Mesenchymal stem cell (in vitro differentiated cells and primary cell): ENCODE data around the gene ARMH3.

Experiments used
- DNase-seq: peaks from one replicate; pipeline ENCODE4 v3.0.0-alpha.2; 2013
- H2AFZ ChIP-seq: one replicate; pipeline ENCODE4 v1.6.1; 2013; ENCODE audit warnings: low read depth, mild to moderate bottlenecking, control low read depth, inconsistent platforms, low read length, moderate library complexity
- H2AK5ac ChIP-seq: 2 replicates; pipeline ENCODE4 v1.6.1; 2013; ENCODE audit warnings: low read length, moderate library complexity, mild to moderate bottlenecking, inconsistent platforms; ENCODE audit not compliant: severe bottlenecking
- H2BK120ac ChIP-seq: one replicate; pipeline ENCODE4 v1.6.1; 2013; ENCODE audit warnings: low read depth, mild to moderate bottlenecking, inconsistent platforms, low read length, moderate library complexity
- H2BK12ac ChIP-seq, 2 experiments: one replicate each; pipeline ENCODE4 v1.6.1; 2013; ENCODE audit warnings: inconsistent platforms in 2 of 2, low read length in 2 of 2, mild to moderate bottlenecking in 2 of 2, moderate library complexity in 2 of 2, control low read depth in 1 of 2
- H2BK15ac ChIP-seq: one replicate; pipeline ENCODE4 v1.6.1; 2013; ENCODE audit warnings: mild to moderate bottlenecking, low read depth, inconsistent platforms; ENCODE audit not compliant: poor library complexity, severe bottlenecking
- H2BK5ac ChIP-seq: 2 replicates; pipeline ENCODE4 v1.6.1; 2013; ENCODE audit warnings: low read depth, mild to moderate bottlenecking, low read length, control low read depth, inconsistent platforms; ENCODE audit not compliant: poor library complexity, severe bottlenecking
- H3K14ac ChIP-seq, 2 experiments: one replicate each; pipeline ENCODE4 v1.6.1; 2013; ENCODE audit warnings: inconsistent platforms in 2 of 2, low read length in 2 of 2, control low read depth in 1 of 2, mild to moderate bottlenecking in 1 of 2, moderate library complexity in 1 of 2
- H3K18ac ChIP-seq, 2 experiments: one replicate each; pipeline ENCODE4 v1.6.1; 2013; ENCODE audit warnings: inconsistent platforms in 2 of 2, low read length in 2 of 2, control low read depth in 1 of 2, low read depth in 1 of 2, mild to moderate bottlenecking in 1 of 2
- H3K23ac ChIP-seq, 2 experiments: one replicate each; pipeline ENCODE4 v1.6.1; 2013; ENCODE audit warnings: inconsistent platforms in 2 of 2, low read length in 2 of 2, mild to moderate bottlenecking in 2 of 2, moderate library complexity in 2 of 2, control low read depth in 1 of 2
- H3K27ac ChIP-seq: 2 replicates; pipeline ENCODE4 v1.5.1; 2013; ENCODE audit warnings: mild to moderate bottlenecking, moderate library complexity, low read length, control low read depth, inconsistent platforms; ENCODE audit not compliant: poor library complexity, severe bottlenecking
- H3K27me3 ChIP-seq, 2 experiments: 2 replicates each; pipeline versions ENCODE4 v1.6.1 to v1.7.0; 2013; ENCODE audit warnings: low read length in 2 of 2, mild to moderate bottlenecking in 2 of 2, moderate library complexity in 2 of 2, control low read depth in 1 of 2, inconsistent platforms in 1 of 2; ENCODE audit not compliant: control insufficient read depth in 1 of 2, insufficient read depth in 1 of 2
- H3K36me3 ChIP-seq, 2 experiments: 2 replicates each; pipeline versions ENCODE4 v1.6.1 to v1.7.0; 2013; ENCODE audit warnings: low read length in 2 of 2, control low read depth in 1 of 2, inconsistent platforms in 1 of 2, low read depth in 1 of 2, mild to moderate bottlenecking in 1 of 2; ENCODE audit not compliant: insufficient read depth in 2 of 2, control insufficient read depth in 1 of 2
- H3K4ac ChIP-seq, 2 experiments: one replicate each; pipeline ENCODE4 v1.6.1; 2013; ENCODE audit warnings: inconsistent platforms in 2 of 2, low read length in 2 of 2, mild to moderate bottlenecking in 2 of 2, moderate library complexity in 2 of 2, control low read depth in 1 of 2, low read depth in 1 of 2
- H3K4me1 ChIP-seq: 2 replicates; pipeline ENCODE4 v1.6.1; 2013; ENCODE audit warnings: low read depth, low read length, control low read depth; ENCODE audit not compliant: control insufficient read depth, insufficient read depth
- H3K4me2 ChIP-seq: 2 replicates; pipeline ENCODE4 v1.6.1; 2013; ENCODE audit warnings: low read length, mild to moderate bottlenecking, inconsistent platforms; ENCODE audit not compliant: poor library complexity, severe bottlenecking
- H3K4me3 ChIP-seq, 2 experiments: 2 replicates each; pipeline versions ENCODE4 v1.5.1 to v1.7.0; 2013; ENCODE audit warnings: low read length in 2 of 2, mild to moderate bottlenecking in 2 of 2, control low read depth in 1 of 2, low read depth in 1 of 2; ENCODE audit not compliant: insufficient read depth in 1 of 2
- H3K79me1 ChIP-seq: replicated peaks from 2 replicates; pipeline ENCODE4 v1.6.1; 2013; ENCODE audit warnings: mild to moderate bottlenecking, control low read depth, low read length, inconsistent platforms; ENCODE audit not compliant: poor library complexity, severe bottlenecking
- H3K9ac ChIP-seq: 2 replicates; pipeline ENCODE4 v1.7.0; 2013; ENCODE audit warnings: mild to moderate bottlenecking, low read length, moderate library complexity
- H3K9me3 ChIP-seq: 2 replicates; pipeline ENCODE4 v1.7.0; 2013; ENCODE audit warnings: mild to moderate bottlenecking, low read length; ENCODE audit not compliant: control insufficient read depth
- H4K8ac ChIP-seq: one replicate; pipeline ENCODE4 v1.6.1; 2013; ENCODE audit warnings: inconsistent platforms, mild to moderate bottlenecking, low read length, moderate library complexity
- H4K91ac ChIP-seq: one replicate; pipeline ENCODE4 v1.6.1; 2013; ENCODE audit warnings: mild to moderate bottlenecking, low read length, inconsistent platforms
- WGBS: methylation state at CpG from one replicate; pipeline ENCODE4 v1.1.7; 2013; ENCODE audit warnings: mixed read lengths; 5-methylcytosine and 5-hydroxymethylcytosine counted together

Gene ARMH3

DNA sequence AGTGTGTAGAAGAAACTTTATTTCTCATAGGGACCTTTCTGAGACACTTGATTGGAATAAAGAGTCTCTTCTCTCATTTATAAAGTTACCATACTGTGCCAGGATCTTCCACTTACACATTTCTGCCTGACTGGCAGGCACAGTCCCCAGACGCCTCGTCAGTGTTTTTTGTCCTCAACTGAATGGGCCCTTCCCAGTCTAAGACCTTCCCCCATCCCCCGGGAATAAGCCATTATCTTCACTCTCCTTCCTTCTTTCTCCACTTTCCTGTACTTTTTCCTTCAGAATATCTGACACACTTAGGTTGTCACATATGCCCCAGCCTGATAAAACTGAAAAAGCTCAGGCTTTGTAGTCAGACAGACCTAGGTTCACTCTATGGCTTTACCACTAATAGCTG is 177.1 kb downstream of the ARMH3 start:
- Histone ChIP-seq H2BK15ac (no peak overlapping the region), H3K9ac (no peak overlapping the region), H2AFZ (no peak overlapping the region), H3K23ac (no peak overlapping the region), H2BK120ac (no peak overlapping the region), H2AK5ac (no peak overlapping the region), H4K8ac (no peak overlapping the region), H3K4me1 (peaks cover 5% of the 10 kb centered on the region), H2BK12ac (no peak overlapping the region), H3K4me3 (no peak overlapping the region), H3K4ac (no peak overlapping the region), H3K79me1 (peaks cover 19% of the 10 kb centered on the region), H4K91ac (no peak overlapping the region), H3K18ac (no peak overlapping the region), H3K4me2 (no peak overlapping the region), H3K14ac (no peak overlapping the region), H2BK5ac (no peak overlapping the region), H3K27ac (no peak overlapping the region), H3K27me3 (no peaks in the 10 kb centered on the region), H3K36me3 (peaks cover 0 to 3% of the 10 kb centered on the region in 2 experiments), H3K9me3 (no peaks in the 10 kb centered on the region)
- DNase-seq: no peak
- WGBS: 93% methylated on average over 3 of the region's 3 CpGs

- Histone ChIP-seq H3K27me3 (no peaks in the 10 kb centered on the region), H3K4me3 (no peak overlapping the region), H3K9ac (no peak overlapping the region), H3K23ac (no peak overlapping the region), H4K8ac (no peak overlapping the region), H3K4ac (no peak overlapping the region), H2BK120ac (no peak overlapping the region), H3K18ac (no peak overlapping the region), H2BK5ac (no peak overlapping the region), H3K27ac (no peak overlapping the region), H2BK15ac (no peak overlapping the region), H3K14ac (no peak overlapping the region), H3K4me1 (peaks cover 3% of the 10 kb centered on the region), H3K4me2 (no peak overlapping the region), H2AFZ (no peak overlapping the region), H2BK12ac (no peak overlapping the region), H2AK5ac (no peak overlapping the region), H3K9me3 (no peaks in the 10 kb centered on the region), H3K79me1 (peaks cover 14% of the 10 kb centered on the region), H3K36me3 (peaks cover 0 to 3% of the 10 kb centered on the region in 2 experiments), H4K91ac (no peak overlapping the region)
- no peak for DNase-seq
- 95% methylated on average over 2 of the region's 3 CpGs for WGBS
Measured at GRCh38 chr10:101875068-101875688, 180.8 kb downstream of the ARMH3 start.

DNA sequence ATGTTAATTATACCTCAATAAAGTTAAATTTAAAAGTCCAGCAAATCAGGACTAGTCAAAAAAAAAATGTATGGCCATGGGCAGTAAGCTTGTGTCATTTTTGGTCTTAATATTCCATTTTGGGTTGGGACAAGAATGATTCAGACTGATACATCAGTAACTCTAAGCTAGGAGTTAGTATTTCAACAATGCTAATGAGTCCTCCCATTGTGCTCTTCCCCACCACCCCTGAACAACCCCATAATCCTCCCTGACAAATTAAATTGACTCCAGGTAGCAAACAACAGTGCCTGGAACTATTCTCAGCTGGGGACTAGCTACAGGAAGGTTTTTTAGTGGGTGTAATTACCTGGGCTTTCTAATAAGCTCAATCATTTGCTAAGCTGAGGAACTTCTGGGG is 181.7 kb downstream of the ARMH3 start:
- H3K23ac ChIP-seq: no peak overlapping the region
- H3K27ac ChIP-seq: no peak overlapping the region
- no peak overlapping the region for H2BK12ac ChIP-seq
- no peak overlapping the region for H3K4ac ChIP-seq
- H3K4me2 ChIP-seq: no peak overlapping the region
- no peak overlapping the region for H4K8ac ChIP-seq
- DNase-seq: no peak
- H3K79me1 ChIP-seq: peaks cover 14% of the 10 kb centered on the region
- no peaks in the 10 kb centered on the region for H3K9me3 ChIP-seq
- H3K14ac ChIP-seq: no peak overlapping the region
- H3K4me1 ChIP-seq: no peaks in the 10 kb centered on the region
- peaks cover 0 to 3% of the 10 kb centered on the region in 2 experiments for H3K36me3 ChIP-seq
- no peak overlapping the region for H2BK120ac ChIP-seq
- no peaks in the 10 kb centered on the region for H3K27me3 ChIP-seq
- H4K91ac ChIP-seq: no peak overlapping the region
- no peak overlapping the region for H2AK5ac ChIP-seq
- no peak overlapping the region for H2AFZ ChIP-seq
- no peak overlapping the region for H3K4me3 ChIP-seq
- no peak overlapping the region for H3K18ac ChIP-seq
- H2BK5ac ChIP-seq: no peak overlapping the region
- H3K9ac ChIP-seq: no peak overlapping the region
- no peak overlapping the region for H2BK15ac ChIP-seq

GRCh38 chr10:101867931-101868330 is 188.0 kb downstream of the ARMH3 start:
- Histone ChIP-seq H3K27me3 (no peaks in the 10 kb centered on the region), H2BK15ac (no peak overlapping the region), H4K8ac (no peak overlapping the region), H3K36me3 (peaks cover 5 to 7% of the 10 kb centered on the region in 2 experiments), H3K4me1 (no peaks in the 10 kb centered on the region), H3K9ac (no peak overlapping the region), H2AFZ (no peak overlapping the region), H3K79me1 (peaks cover 5% of the 10 kb centered on the region), H2BK5ac (no peak overlapping the region), H3K9me3 (peaks cover 12% of the 10 kb centered on the region), H3K4ac (no peak overlapping the region), H2BK12ac (no peak overlapping the region), H2AK5ac (no peak overlapping the region), H2BK120ac (no peak overlapping the region), H3K27ac (no peak overlapping the region), H3K4me3 (no peak overlapping the region), H3K14ac (no peak overlapping the region), H4K91ac (no peak overlapping the region), H3K23ac (no peak overlapping the region), H3K4me2 (no peak overlapping the region), H3K18ac (no peak overlapping the region)
- no CpG with 5 or more reads among the region's 1 CpG for WGBS
- no peak for DNase-seq
